HG02678 (cell line): ENCODE data around the gene ANKHD1.
"Not testable (repeated sequence)": the region's sequence is repeated elsewhere in the genome, so short reads cannot be mapped to it uniquely, and the experiment has no call there.

Experiments used
- ATAC-seq: cut with Tn5 transposase; IDR thresholded peaks from one replicate; pipeline ENCODE4 v1.9.1; 2021; ENCODE audit warnings: mild to moderate bottlenecking, moderate library complexity; ENCODE audit not compliant: unreplicated experiment

Gene ANKHD1

DNA sequence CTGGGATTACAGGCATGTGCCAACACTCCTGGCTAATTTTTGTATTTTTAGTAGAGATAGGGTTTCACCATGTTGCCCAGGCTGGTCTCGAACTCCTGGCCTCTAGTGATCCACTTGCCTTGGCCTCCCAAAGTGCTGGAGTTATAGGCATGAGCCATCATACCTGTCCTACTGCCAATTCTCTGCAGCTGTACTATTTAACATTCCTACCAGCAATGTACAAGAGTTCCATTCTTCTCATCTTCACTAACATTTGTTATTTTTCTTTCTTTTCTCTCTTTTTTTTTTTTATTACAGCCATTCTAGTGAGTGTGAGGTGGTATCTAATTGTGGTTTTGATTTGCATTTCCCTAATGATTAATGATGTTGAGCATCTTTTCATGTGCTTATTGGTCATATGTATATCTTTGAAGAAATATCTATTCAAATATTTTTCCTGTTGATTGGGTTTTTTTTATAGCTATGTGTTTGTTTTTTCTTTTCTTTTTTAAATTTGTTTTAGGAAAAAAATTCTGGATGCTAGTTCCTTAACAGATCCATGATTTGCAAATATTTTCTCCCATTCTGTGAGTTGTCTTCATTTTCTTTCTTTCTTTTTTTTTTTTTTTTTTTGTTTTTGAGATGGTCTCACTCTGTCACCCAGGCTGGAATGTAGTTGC is 17.4 kb downstream of the ANKHD1 start:
- no peak for ATAC-seq

DNA sequence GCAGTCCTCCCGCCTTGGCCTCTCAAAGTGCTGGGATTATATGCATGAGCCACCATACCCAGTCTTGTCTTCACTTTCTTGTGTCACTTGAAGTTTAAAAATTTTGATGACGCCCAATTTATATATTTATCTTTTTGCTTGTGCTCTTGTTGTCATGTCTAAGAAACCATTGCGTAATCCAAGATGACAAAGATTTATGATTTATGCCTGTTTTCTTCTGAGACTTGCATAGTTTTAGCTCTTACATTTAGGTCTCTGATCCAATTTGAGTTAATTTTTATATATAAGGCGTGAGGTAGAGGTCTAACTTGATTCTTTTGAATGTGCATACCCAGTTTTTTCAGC is 18.6 kb downstream of the ANKHD1 start:
- no peak for ATAC-seq

DNA sequence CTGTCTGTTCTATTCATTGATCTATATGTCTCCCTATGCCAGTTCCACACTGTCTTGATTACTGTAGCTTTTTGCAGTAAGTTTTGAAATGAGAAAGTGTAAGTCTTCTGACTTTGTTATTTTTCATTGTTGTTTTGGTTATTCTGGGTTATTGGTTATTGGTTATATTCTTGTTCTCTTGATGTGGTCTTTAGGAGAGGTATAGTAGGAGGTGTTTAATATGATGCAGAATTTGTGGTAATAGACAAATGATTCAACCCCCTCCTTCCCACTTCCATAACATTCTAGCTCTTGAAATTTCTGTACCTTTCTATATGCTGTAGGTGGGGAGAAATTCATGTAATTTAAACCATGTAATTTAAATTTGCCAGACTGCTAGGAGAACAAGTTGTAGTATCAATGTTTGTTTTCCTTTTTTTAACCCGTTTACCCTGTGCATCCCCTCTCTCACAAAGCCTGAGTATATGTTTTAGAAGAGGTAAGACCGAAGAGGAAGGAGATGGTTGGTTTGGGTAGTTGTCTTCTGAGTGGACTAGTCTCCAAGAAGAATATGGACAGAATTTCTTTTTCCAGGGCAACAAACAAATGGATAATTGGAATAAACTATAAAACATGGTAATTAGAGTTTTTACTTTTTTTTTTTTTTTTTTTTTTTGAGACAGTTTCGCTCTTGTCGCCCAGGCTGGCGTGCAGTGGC is 19.2 kb downstream of the ANKHD1 start:
- no peak for ATAC-seq

DNA sequence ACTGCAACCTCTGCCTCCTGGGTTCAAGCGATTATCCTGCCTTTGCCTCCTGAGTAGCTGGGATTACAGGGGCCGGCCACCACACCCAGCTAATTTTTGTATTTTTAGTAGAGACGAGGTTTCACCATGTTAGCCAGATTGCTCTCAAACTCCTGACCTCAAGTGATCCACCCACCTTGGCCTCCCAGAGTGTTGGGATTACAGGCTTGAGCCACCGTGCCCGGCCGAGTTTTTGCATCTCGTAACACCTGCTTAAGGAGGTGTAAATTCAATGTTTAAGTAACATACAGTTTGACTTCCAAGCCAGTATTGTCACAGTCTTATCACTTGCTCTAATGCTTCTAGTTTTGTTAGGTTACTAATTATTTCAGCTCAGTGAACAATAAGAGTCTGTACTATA is 19.7 kb downstream of the ANKHD1 start:
- not testable (repeated sequence) for ATAC-seq

DNA sequence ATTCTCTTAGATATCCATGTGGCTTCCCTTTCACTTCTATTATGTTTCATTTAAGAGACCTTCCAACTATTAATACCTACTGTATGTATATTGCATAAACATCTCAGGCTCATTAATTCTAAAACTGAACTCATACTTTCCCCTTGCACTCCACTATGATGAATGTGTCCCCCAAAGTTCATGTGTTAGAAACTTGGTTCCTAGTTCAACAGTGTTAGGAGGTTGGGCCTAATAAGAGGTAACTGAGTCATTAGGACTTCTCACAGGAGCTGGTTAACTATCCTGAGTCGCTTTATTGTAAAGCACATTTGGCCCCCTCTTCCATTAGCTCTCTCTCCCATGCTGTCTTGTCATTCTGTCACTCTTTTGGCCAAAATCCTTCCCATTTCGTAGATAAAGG is 22.0 kb downstream of the ANKHD1 start:
- ATAC-seq, result no peak

DNA sequence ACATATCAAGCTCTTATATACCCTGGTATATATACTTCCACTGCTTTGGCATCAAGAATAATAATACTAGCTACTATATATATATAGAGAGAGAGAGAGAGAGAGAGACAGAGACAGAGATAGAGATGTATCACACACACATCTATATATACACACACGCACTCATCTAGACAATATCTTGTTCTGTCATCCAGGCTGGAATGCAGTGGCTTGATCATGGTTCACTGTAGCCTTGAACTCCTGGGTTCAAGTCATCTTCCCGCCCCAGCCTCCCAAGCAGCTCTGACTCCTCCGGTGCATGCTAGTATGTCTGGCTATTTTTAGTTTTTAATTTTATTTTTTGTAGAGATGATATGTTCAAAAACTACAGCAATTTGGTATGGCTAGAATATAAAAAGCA is 22.5 kb downstream of the ANKHD1 start:
- no peak for ATAC-seq

DNA sequence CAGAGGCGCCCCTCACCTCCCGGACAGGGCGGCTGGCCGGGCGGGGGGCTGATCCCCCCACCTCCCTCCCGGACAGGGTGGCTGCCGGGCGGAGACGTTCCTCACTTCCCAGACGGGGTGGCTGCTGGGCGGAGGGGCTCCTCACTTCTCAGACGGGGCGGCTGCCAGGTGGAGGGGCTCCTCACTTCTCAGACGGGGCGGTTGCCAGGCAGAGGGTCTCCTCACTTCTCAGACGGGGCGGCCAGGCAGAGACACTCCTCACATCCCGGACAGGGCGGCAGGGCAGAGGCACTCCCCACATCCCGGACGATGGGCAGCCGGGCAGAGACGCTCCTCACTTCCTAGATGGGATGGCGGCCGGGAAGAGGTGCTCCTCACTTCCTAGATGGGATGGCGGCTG is 26.1 kb downstream of the ANKHD1 start:
- ATAC-seq, result not testable (repeated sequence)

DNA sequence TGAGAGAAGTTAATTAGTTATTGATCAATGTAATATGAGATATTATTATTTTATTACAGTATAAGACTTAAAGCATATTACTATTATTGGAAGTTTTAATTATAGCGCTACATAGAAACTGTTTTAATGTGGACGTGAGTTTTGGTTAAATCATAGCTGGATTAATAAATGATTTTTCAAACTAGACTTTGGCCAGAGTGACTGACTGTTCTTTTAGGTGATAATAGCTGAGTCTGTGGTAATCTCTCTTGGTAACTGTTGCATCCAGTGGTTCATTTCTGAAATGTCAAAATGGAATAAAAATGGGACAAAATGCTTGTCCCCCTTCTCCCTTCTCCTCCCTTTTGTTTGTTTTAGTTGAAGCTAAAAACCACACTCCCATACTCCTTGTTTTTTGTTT is 28.1 kb downstream of the ANKHD1 start:
- ATAC-seq, result no peak

DNA sequence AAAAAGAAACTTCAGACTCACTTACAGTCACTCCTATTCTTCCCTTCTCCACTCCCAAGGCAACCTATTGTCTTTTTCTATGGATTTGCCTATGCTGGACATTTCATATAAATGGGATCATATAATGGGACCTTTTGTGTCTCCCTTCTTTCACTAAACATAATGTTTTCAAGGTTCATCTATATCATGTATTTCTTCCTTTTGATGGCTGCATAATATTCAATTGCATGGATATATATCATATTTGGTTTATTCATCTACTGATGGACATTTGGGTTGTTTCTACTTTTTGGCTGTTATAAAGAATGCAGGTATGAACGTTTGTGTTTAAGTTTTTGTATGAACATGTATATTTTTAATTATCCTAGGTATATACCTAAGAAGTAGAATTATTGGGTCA is 30.6 kb downstream of the ANKHD1 start:
- ATAC-seq, result no peak

DNA sequence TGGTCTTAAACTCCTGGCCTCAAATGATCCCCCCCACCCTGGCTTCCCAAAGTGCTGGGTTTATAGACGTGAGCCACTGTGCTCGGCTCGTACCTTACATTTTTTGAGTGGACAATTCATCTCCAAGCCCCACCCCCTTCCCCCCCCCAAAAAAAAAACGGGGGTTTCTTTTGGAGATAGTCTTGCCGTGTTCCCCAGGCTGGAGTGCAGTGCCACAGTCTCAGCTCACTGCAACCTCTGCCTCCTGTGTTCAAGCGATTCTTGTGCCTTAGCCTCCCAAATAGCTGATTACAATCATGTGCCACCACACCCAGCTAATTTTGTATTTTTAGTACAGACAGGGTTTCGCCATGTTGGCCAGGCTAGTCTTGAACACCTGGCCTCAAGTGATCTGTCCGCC is 31.3 kb downstream of the ANKHD1 start:
- no peak for ATAC-seq

DNA sequence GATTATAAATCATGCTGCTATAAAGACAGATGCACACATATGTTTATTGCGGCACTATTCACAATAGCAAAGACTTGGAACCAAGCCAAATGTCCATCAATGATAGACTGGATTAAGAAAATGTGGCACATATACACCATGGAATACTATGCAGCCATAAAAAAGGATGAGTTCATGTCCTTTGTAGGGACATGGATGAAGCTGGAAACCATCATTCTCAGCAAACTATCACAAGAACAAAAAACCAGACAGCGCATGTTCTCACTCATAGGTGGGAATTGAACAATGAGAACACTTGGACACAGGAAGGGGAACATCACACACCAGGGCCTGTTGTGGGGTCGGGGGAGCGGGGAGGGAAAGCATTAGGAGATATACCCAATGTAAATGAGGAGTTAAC is 55.7 kb downstream of the ANKHD1 start:
- ATAC-seq, result not testable (repeated sequence)

DNA sequence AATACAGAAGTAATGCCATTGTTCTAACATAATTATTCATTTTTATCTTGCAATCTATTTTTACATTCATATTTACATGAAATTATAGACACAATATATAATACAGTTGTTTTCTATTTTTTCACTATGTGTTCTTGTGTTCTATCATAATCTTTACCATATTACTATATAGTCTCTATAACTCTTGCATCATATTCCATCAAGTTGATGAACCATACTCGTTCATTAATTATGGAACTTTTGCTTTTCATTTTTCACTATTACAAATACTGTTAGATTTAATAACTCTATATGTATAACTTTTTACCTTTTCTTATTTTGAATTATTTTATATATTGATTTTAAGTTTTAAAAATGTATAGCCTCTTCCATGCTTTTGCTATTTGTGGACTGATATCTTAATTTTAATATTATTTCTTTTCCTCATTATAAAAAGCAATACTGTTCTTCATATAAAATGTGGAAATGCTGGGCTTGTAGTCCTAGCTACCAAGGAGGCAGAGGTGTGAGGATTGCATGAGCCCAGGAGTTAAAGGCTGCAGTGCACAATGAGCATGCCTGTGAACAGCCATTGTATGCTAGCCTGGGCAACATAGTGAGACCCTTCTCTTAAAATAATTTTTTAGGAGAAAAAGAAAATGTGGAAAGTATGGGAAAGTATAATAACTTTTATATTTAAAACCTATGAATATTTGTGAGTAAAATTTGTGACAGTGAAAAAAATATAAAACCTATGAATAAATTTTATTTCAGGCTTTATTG is 65.5 kb downstream of the ANKHD1 start:
- ATAC-seq, result no peak

DNA sequence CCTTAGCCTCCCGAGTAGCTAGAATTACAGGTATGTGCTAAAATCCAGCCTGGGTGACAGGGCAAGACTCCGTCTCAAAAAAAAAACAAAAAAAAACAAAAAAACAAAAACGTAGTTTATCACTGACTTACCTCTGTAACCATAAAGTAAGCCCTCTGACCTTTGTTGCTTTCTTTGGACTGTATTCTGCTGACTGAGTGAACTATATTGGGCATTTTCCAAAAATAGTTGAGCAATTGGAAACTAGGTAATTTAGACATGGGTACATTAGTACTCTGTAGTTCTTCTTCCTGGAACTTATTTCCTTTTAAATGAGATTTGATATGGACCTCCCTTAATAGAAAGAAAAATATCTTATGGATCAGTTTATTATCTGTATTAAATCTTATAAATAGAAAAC is 66.6 kb downstream of the ANKHD1 start:
- no peak for ATAC-seq

DNA sequence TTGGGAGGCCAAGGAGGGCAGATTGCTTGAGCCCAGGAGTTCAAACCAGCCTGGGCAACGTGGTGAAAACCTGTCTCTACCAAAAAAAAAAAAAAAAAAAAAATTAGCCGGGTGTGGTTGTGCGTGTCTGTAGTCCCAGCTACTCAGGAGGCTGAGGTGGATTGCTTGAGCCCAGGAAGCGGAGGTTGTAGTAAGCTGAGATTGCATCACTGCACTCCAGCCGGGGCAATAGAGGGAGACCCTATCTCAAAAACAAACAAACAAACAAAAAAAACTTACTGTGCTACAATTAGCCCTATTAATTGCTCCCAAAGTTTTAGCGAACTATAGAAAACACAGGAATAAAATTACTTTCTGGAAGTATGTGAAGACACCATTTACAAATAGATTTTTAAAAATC is 67.6 kb downstream of the ANKHD1 start:
- ATAC-seq, result no peak

DNA sequence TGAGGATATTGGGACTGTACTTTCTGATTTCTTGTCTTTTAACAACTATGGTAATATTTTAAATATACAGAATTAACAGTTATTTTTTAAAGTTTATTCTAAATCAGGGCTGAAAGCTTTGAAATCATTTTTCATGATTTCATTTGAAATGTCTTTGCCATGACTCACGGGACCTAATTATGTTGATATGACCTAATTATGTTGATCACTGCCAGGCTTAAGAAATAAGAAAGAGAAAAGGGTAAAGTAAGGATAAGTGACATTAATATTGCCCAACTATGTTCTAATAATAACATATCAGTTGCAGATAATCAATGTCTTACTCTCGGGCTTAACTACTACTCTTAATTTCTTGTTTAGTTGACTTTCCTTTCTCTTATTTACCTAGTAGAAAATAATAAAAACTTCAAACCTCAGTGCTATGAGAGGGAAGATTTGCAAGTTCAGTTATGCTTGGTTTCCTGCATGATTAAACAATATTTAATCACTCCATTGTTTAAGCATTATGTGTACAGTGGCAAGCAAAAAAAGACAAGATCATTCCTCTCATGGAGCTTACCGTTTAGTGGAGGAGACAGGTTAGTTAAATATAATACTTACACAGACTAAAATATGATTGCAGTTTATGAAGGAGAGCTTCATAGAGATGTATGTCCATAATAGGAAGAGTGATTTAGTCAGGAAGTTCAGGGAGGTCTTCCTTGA is 78.8 kb downstream of the ANKHD1 start:
- ATAC-seq, result no peak

DNA sequence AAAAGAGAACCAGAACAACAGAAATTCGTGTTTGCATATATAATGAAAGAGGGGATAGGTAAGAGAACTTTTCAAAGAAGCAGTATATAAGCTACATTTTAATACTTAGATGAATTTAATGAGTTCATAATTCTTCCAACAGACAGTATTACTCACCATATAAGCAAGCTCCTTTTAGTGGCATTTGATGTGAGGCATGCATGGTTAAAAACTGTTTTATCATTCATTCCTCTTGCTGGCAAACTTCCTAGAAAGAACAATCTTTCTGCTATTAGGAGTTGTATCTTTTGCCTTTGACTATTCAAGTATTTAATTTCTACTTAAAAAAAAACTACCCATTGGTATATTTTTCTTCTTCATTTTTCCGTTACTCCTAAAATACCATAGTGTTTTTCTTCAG is 80.1 kb downstream of the ANKHD1 start:
- ATAC-seq, result no peak

DNA sequence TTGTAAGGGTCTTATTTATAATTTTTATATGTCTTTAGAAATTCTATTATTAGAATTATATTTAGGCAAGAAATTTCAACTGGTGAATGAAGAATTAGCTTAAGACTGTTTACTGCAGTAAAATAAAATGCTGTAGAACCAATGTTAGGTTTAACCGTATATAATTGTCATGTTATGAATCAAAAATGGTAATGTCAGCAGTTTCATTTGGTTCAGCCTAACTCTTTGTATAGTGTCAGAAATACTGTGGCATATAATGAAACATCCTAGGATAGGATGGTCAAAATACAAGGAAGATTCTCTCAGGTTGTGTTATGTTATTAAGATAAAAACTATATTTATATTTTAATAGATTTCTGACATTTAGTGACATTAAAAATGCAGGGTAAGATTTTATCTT is 81.4 kb downstream of the ANKHD1 start:
- no peak for ATAC-seq

DNA sequence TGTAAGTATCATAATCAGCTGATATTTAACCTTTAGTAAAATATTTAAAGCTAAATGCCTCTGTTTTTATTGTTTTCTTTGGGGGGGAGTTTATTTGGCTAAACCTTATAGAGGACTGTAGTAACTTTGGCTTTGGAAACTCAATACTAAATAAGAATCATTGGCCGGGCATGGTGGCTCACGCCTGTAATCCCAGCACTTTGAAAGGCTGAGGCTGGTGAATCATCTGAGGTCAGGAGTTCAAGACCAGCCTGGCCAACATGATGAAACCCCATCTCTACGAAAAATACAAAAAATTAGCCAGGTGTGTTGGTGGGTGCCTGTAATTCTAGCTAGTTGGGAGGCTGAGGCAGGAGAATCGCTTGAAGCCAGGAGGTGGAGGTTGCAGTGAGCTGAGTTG is 86.5 kb downstream of the ANKHD1 start:
- ATAC-seq, result not testable (repeated sequence)

DNA sequence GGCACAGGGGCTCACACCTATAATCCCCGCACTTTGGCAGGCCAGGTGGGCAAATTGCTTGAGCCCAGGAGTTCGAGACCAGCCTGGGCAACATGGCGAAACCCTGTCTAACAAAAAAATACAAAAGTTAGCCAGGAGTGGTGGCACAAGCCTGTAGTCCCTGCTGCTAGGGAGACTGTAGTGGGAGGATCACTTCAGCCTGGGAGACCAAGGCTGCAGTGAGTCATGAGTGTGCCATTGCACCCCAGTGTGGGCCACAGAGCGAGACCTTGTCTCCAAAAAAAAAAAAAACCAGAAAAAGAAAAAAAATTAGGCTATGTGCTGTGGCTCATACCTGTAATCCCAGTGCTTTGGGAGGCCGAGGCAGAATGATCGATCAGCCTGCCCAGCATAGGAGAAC is 87.3 kb downstream of the ANKHD1 start:
- ATAC-seq, result no peak

DNA sequence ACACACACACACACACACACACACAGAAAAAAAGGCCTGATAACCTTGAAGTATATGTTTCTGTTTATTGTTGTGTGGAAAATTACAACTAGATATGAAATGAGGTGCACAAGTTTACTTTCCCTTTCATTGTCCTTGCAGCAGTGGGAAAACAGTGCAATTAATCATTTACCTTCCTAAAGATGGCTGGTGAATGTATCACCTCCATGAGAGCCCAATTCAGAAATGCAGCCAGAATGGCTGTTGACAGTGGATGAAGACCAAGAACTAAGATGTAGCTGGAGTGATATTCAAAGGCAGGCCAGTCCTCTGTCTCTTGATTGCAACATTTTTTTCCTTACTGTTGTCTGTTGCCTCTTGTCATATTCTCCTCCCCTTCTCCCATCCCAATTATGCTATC is 96.3 kb downstream of the ANKHD1 start:
- ATAC-seq, result no peak

DNA sequence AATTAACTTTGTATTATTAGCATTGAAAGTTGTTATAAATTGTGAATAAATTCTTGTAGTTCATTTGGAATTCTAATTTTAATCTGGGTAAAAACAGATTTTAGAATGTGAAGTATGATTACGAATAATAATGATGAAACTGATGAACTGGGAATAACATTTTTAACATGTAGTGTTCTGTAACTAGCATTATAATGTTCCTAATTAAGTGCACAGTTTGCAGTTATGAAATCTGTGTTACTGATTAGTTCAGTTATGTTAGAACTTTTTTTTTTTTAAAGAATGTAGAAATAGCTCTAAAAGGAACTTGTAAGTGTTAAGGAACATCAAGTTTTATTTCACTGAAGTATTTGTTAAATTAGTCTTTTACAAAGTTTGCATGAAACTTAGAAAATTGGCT is 97.0 kb downstream of the ANKHD1 start:
- ATAC-seq, result no peak

DNA sequence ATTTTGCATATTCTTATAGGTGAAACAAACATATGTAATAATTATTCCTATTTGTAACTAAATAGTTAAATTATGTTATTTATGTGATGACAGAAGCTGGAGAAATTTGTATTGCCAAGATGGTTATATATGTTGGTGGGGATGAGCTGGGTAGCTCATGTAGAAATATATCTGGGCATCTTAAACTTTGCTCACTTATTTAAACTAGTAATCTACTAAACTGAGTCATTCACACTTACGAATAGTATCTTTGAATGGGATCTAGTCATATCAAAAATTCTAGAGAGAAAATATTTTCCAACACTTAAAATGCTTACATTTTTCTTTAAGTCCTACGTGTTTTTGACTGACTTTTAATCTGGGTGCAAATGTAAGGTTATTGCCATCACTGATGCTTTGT is 101.2 kb downstream of the ANKHD1 start:
- no peak for ATAC-seq
